ENCODE measurements around the gene EPN1. TPM values are rescaled to one million over a fixed set of nuclear protein-coding genes. Genes with fewer than 3 reads are reported as not detected.

Gene EPN1
- total RNA-seq, 1 donor from 2014 or later: 40.3 TPM

Other genes with a start within 250 kb of the EPN1 start
- gene SHISA7, start 231.9 kb upstream of the EPN1 start, total RNA-seq: not detected in 2 replicates
- 30.4 and 34.8 TPM in 2 replicates for gene ISOC2, start 213.6 kb upstream of the EPN1 start, total RNA-seq
- gene C19orf85, start 210.5 kb upstream of the EPN1 start, total RNA-seq: not detected in 2 replicates
- 8.6 and 9.5 TPM in 2 replicates for gene ZNF628, start 198.6 kb upstream of the EPN1 start, total RNA-seq
- 20.0 and 20.2 TPM in 2 replicates for gene NAT14, start 190.0 kb upstream of the EPN1 start, total RNA-seq
- gene SSC5D, start 186.8 kb upstream of the EPN1 start, total RNA-seq: 0.41 and 0.71 TPM in 2 replicates
- gene SBK2, start 138.1 kb upstream of the EPN1 start, total RNA-seq: not detected in 2 replicates
- not detected in 2 replicates for gene SBK3, start 129.7 kb upstream of the EPN1 start, total RNA-seq
- 8.2 and 10.7 TPM in 2 replicates for gene ZNF579, start 94.4 kb upstream of the EPN1 start, total RNA-seq
- gene FIZ1, start 75.7 kb upstream of the EPN1 start, total RNA-seq: 18.2 and 18.9 TPM in 2 replicates
- 18.4 and 19.7 TPM in 2 replicates for gene ZNF524, start 74.9 kb upstream of the EPN1 start, total RNA-seq
- 13.5 and 13.6 TPM in 2 replicates for gene ZNF865, start 69.6 kb upstream of the EPN1 start, total RNA-seq
- gene ZNF784, start 50.7 kb upstream of the EPN1 start, total RNA-seq: 4.3 and 4.9 TPM in 2 replicates
- gene ZNF580, start 34.2 kb upstream of the EPN1 start, total RNA-seq: 32.1 and 33.3 TPM in 2 replicates
- gene ZNF581, start 31.6 kb upstream of the EPN1 start, total RNA-seq: 26.6 and 27.0 TPM in 2 replicates
- 7.2 and 8.1 TPM in 2 replicates for gene CCDC106, start 27.0 kb upstream of the EPN1 start, total RNA-seq
- 344 and 351 TPM in 2 replicates for gene U2AF2, start 20.2 kb upstream of the EPN1 start, total RNA-seq
- not detected in 2 replicates for gene NLRP9, start 63.2 kb downstream of the EPN1 start, total RNA-seq
- gene RFPL4A, start 83.9 kb downstream of the EPN1 start, total RNA-seq: not detected in 2 replicates
- gene RFPL4AL1, start 93.9 kb downstream of the EPN1 start, total RNA-seq: not detected in 2 replicates
- gene NLRP11, start 156.8 kb downstream of the EPN1 start, total RNA-seq: not detected in 2 replicates
- gene NLRP4, start 161.3 kb downstream of the EPN1 start, total RNA-seq: not detected in 2 replicates

Measured in activated T-helper 2 cell treated with anti-CD3 and anti-CD28 coated beads, Interferon-gamma antibody, Interleukin-2, Interleukin-4, amounts not matched to agents 10 μg/mL and 5 μg/mL and 100 μg/mL, durations not matched to agents 14 hours and 24 hours and 36 hours (primary cell).